ENCODE results near the gene KCNIP4. TPM values are rescaled to one million over a fixed set of nuclear protein-coding genes. Genes with fewer than 3 reads are reported as not detected.

The KCNIP4 gene
- total and polyA plus RNA-seq, 2 of the 8 experiments (the other 6 are each of a cell fraction or from before 2014, with no cell fraction given): 0.06 TPM; not detected in 1

DNA sequence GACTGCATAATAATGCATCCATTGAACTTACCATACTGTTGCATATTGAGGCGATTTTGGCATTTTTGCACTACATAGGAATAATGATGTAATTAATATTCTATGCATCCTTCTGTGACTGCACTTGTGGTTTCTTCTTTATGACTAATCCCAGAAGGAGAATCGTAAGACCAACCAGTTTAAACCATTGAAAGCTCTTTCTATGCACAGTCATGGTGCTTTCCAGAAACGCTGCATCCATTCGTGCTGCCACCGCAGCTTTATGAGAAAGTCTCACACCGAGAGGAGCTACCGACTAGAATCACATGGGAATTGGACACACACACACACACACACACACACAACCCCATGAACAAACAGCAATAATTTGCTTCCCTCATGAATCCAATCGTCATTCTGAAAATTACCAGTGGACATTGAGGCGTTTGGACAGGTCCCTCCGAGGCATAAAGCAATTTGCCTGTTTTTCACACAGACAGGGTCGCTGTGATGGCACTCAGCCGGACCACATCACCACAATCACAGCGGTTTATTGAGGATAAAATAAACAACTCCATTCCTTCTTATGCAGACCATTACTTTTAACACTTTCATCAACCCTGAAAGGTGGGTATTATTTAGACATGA, 1184.1 kb downstream of the KCNIP4 start (continued):
- TF ChIP-seq HDAC6 (IDR thresholded peaks at IDR 0.05; ENCODE audit: low read depth, low read length): no peak
- TF ChIP-seq SIX5 (IDR thresholded peaks at IDR 0.05; ENCODE audit: low read depth, low read length): no peak

Measured in H1 (cell line).